H7 (cell line): ENCODE measurements around the gene STEAP3. TPM values are rescaled to one million over a fixed set of nuclear protein-coding genes. Genes with fewer than 3 reads are reported as not detected.

Experiments used
- DNase-seq: peaks from one replicate; pipeline ENCODE4 v3.0.0; 2012
- H3K27me3 ChIP-seq: 2 replicates; pipeline ENCODE4 v1.6.0; 2011; ENCODE audit warnings: mild to moderate bottlenecking, low read length; ENCODE audit not compliant: control insufficient read depth, insufficient read depth
- H3K36me3 ChIP-seq: replicated peaks from 2 replicates; pipeline ENCODE4 v1.5.1; 2011; ENCODE audit warnings: low read length; ENCODE audit not compliant: control insufficient read depth, insufficient read depth
- H3K4me3 ChIP-seq: 2 replicates; pipeline ENCODE4 v1.5.1; 2011; ENCODE audit warnings: low read depth, mild to moderate bottlenecking, control low read depth, low read length, moderate library complexity; ENCODE audit not compliant: insufficient read depth
- total RNA-seq: library from RNA; depleted of rRNA; stranded (reverse); fragments of >200 nt; shearing (Covaris generic); gene quantifications from 2 replicates; pipeline ENCODE4 v1.2.3, GENCODE V29; 2014

The STEAP3 gene
- total RNA-seq, 1 experiment from 2014 or later: 16.0 TPM

- Histone ChIP-seq H3K4me3 (no peak overlapping the region), H3K27me3 (peaks cover 13% of the 10 kb centered on the region), H3K36me3 (no peaks in the 10 kb centered on the region)
- DNase-seq: no peak
Measured at GRCh38 chr2:119225926-119226325, 2.3 kb downstream of the STEAP3 start.

GRCh38 chr2:119227346-119227745, 3.7 kb downstream of the STEAP3 start:
- peaks cover 10% of the 10 kb centered on the region for H3K27me3 ChIP-seq

GRCh38 chr2:119228136-119228535, 4.5 kb downstream of the STEAP3 start:
- Histone ChIP-seq H3K4me3 (no peak overlapping the region), H3K27me3 (peaks cover 10% of the 10 kb centered on the region), H3K36me3 (no peaks in the 10 kb centered on the region)
- no peak for DNase-seq

More at GRCh38 chr2:119227346-119227745, 3.7 kb downstream of the STEAP3 start:
- no peak for DNase-seq
- H3K36me3 ChIP-seq: no peaks in the 10 kb centered on the region
- no peak overlapping the region for H3K4me3 ChIP-seq

- H3K27me3 ChIP-seq: peaks cover 7% of the 10 kb centered on the region
- H3K4me3 ChIP-seq: no peak overlapping the region
- H3K36me3 ChIP-seq: no peaks in the 10 kb centered on the region
- DNase-seq: no peak
Measured at GRCh38 chr2:119228964-119229363, 5.3 kb downstream of the STEAP3 start.

GRCh38 chr2:119229716-119230115, 6.1 kb downstream of the STEAP3 start:
- H3K4me3 ChIP-seq: no peak overlapping the region
- H3K27me3 ChIP-seq: peaks cover 1% of the 10 kb centered on the region; the same call in 1 of the 2 replicates
- H3K36me3 ChIP-seq: no peaks in the 10 kb centered on the region
- DNase-seq: peak; percentile 77

GRCh38 chr2:119230219-119231185, 6.9 kb downstream of the STEAP3 start:
- no peak overlapping the region for H3K4me3 ChIP-seq
- peak; percentile 67 for DNase-seq

GRCh38 chr2:119231975-119232665, 8.5 kb downstream of the STEAP3 start:
- no peak overlapping the region for H3K4me3 ChIP-seq
- DNase-seq: no peak
- H3K36me3 ChIP-seq: no peaks in the 10 kb centered on the region
- no peaks in the 10 kb centered on the region for H3K27me3 ChIP-seq

More at GRCh38 chr2:119230219-119231185, 6.9 kb downstream of the STEAP3 start:
- Histone ChIP-seq H3K27me3 (no peaks in the 10 kb centered on the region), H3K36me3 (no peaks in the 10 kb centered on the region)

GRCh38 chr2:119232666-119232993, 9.0 kb downstream of the STEAP3 start:
- Histone ChIP-seq H3K36me3 (no peaks in the 10 kb centered on the region), H3K4me3 (no peak overlapping the region), H3K27me3 (no peaks in the 10 kb centered on the region)
- DNase-seq: no peak

GRCh38 chr2:119233326-119234020, 9.8 kb downstream of the STEAP3 start:
- DNase-seq: no peak
- Histone ChIP-seq H3K36me3 (no peaks in the 10 kb centered on the region), H3K27me3 (no peaks in the 10 kb centered on the region), H3K4me3 (no peak overlapping the region)

- DNase-seq: peak; percentile 91
- H3K36me3 ChIP-seq: no peaks in the 10 kb centered on the region
- no peaks in the 10 kb centered on the region for H3K27me3 ChIP-seq
- H3K4me3 ChIP-seq: no peak overlapping the region
Measured at GRCh38 chr2:119234021-119235019, 10.7 kb downstream of the STEAP3 start.

GRCh38 chr2:119236796-119237195, 13.2 kb downstream of the STEAP3 start:
- Histone ChIP-seq H3K36me3 (no peaks in the 10 kb centered on the region), H3K4me3 (no peak overlapping the region), H3K27me3 (no peaks in the 10 kb centered on the region)
- DNase-seq: no peak

GRCh38 chr2:119240311-119241204, 16.9 kb downstream of the STEAP3 start:
- H3K36me3 ChIP-seq: no peaks in the 10 kb centered on the region; the same call in 1 of the 2 replicates
- peak; percentile 78 for DNase-seq

GRCh38 chr2:119241205-119241532, 17.5 kb downstream of the STEAP3 start:
- H3K4me3 ChIP-seq: no peak overlapping the region
- H3K36me3 ChIP-seq: no peaks in the 10 kb centered on the region; the same call in 1 of the 2 replicates
- no peak for DNase-seq
- no peaks in the 10 kb centered on the region for H3K27me3 ChIP-seq

More at GRCh38 chr2:119240311-119241204, 16.9 kb downstream of the STEAP3 start:
- Histone ChIP-seq H3K27me3 (no peaks in the 10 kb centered on the region), H3K4me3 (no peak overlapping the region)
